AML-193 (cell line): ENCODE measurements around the gene CFAP44.
"Not testable (repeated sequence)": the region's sequence is repeated elsewhere in the genome, so short reads cannot be mapped to it uniquely, and the experiment has no call there.

Source experiments
- DNase-seq, 2 experiments: peaks; one replicate each; lab custom pipeline; 2025; lab: John Stamatoyannopoulos, UW

Gene CFAP44

DNA sequence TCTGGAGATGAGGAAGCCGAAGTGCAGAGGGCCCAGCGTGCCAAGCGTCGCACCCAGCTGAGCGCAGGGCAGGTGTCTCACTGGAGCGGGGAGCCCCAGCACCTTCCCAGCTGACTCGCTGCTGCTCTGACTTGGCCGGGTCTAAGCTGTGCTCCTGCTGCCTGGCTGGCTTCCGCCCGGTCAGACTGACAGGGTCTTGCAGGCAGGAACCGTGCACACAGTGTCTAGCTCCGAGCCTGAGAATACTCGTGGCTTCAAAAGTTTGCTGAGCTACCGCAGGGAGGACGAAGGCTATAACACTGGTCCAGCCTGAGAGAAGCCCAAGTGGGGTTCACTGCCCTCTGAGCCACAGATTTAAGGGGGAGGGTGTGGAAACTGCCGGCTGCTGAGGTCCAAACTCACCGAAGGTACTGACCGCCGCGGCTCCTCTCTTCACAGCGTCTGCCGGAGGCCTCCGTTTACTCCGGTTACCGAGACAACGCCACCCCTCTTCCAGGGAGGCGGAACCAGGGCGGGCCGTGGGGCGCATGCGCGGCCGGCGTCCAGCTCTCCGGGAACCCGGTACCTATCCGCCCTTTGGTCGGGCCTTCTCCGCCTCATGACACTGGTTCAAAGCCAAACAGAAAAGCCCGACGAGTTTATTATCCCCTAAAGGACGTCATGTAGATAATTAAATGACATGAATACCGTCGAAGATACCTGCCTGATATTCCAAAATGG is at the start of gene CFAP44:
Gene CFAP44 (minus strand): TSS at position 443 of the 720 bp plus-strand sequence. CDS start 7,829 bp downstream, outside the sequence.
- DNase-seq, result no peak

- no peak for DNase-seq
These were observed 43.9 kb upstream of the CFAP44 start for GRCh38 chr3:113485161-113485609.

- DNase-seq, result no peak
These were observed 27.2 kb upstream of the CFAP44 start for GRCh38 chr3:113468539-113468938.

DNA sequence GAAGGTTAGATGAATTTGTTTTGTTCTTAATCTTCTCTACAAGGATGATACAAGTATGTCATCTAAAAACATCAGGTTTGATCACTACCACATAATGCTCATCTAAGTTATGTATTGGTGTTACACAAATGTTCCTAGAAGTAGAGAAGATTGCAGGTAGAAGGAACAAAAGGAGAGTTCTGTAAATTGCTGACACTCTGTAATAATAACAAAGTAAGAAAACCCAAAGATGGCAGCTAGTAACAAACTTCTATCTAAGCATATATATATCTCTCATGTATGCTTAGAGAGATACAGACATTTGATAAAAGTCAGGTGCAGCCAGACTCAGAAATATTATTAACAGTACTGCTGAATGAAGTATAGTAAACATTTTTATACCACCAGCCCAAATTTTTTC is 20.2 kb upstream of the CFAP44 start:
- DNase-seq, result no peak

DNA sequence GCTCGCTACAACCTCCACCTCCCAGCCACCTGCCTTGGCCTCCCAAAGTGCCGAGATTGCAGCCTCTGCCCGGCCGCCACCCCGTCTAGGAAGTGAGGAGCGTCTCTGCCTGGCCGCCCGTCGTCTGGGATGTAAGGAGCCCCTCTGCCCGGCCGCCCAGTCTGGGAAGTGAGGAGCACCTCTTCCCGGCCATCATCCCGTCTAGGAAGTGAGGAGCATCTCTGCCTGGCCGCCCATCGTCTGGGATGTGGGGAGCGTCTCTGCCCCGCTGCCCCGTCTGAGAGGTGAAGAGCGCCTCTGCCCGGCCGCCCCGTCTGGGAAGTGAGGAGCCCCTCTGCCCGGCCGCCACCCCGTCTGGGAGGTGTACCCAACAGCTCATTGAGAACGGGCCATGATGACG is 17.3 kb upstream of the CFAP44 start:
- DNase-seq, result not testable (repeated sequence)

DNA sequence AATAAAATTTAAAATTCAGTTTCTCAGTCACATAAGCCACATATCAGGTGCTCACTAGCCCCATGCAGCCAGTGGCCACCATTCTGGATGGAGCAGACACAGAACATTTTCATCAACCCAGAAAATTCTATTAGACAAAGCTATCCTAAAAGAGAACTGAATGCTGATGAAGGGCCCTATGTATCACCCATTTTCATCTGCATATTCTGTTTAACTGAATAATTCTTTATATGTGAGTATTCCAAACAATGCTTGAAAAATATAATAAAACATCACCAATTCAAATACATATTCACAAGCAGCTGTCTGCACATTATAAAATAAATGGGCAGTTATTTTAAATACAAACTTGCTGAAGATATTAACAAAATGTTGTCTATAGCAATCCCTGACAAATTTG is 14.2 kb upstream of the CFAP44 start:
- no peak for DNase-seq

DNA sequence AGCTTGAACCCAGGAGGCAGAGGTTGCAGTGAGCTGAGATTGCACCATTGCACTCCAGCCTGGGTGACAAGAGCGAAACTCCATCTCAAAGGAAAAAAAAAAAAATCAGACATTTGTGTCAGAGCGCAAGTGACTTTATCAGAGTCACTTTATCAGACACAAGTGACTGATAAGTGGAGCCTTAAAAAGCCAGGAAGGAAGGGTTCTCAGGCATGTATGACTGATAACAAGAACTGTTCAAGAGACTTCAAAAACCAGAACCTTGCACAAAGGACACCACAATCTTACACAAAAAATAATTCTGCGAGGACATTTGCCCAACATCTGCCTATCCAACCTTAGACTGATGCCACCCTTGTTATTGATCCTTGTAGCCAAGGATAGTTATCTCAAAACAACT is 13.3 kb upstream of the CFAP44 start:
- no peak for DNase-seq

GRCh38 chr3:113454057-113454456 is 12.8 kb upstream of the CFAP44 start:
- DNase-seq, result no peak

GRCh38 chr3:113450911-113451310 is 9.6 kb upstream of the CFAP44 start:
- no peak for DNase-seq

DNA sequence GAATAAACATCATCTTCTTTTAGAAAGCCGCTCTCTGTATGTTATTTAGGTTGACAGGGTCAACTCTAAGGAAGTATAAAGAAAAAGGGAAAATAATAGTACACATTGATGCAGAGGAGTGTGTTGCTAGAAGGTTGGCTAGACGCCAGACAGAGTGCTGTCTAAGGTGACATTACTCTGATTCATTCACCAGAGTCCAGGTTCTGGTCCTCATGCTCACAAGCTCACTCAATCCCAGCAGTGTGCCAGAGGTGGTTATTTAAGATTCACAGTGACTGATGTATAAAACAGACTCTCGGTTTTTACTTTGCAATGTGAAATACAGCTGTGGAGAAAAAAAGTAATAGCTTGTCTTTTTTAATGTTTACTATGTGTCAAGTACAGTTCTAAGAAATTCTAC is 1.7 kb downstream of the CFAP44 start:
- no peak for DNase-seq

DNA sequence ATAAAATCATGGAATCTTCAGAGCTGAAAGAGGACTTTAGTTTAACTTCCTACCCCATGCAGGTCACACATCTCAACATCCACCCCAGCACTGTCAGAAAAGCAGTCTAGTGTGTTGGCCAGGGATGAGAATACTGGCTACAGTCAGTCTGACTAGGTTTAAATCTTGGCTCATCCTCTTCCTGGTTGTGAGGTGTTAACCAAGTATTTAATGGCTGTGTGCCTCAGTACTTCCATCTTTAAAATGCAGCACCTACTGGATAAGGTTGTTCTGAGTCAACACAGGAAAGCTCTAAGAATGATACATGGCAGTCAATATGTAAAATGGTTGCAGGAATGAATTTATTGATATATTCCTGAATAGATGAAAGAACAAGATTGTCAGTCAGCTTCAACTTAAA is 3.1 kb downstream of the CFAP44 start:
- DNase-seq, result no peak

GRCh38 chr3:113437411-113437810 is 3.9 kb downstream of the CFAP44 start:
- DNase-seq, result no peak

GRCh38 chr3:113436809-113437208 is 4.5 kb downstream of the CFAP44 start:
- no peak for DNase-seq

- no peak for DNase-seq
These were observed 9.5 kb downstream of the CFAP44 start for GRCh38 chr3:113431811-113432210.

DNA sequence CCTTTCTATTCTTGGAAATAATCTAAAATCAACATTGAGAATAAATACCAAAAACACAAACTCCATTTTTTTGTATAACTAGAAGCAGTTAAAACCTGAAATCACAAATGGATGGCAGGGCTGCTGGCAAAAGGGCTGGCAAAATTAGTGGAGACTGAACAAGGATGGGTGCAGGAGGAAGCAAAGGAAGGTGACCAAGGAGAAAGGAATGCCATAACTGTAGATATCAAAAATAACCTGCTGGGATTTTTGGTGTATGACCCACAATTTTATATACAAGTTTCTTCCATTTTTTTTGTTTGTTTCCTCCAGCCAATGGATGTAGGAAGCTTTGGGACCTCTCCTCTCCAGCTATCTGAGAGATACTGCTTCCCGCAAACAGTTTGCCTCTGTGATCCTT is 12.7 kb downstream of the CFAP44 start:
- no peak for DNase-seq

DNA sequence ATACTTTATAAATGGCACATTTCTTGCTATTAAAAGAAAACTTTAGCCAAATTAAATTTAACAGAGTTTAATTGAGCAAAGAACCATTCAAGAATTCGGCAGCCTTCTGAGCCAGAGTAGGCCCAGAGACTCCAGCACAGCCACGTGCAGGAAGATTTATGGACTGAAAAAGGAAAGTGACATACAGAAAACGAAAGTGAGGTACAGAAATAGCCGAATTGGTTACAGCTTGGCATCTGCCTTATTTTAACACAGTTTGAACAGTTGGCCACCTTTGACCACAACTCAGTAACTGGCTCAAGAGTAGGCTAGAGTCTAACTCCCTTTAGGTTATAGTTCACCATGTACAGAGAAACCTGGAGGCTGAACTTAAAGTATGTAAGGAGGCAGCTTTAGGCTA is 17.6 kb downstream of the CFAP44 start:
- no peak for DNase-seq

DNA sequence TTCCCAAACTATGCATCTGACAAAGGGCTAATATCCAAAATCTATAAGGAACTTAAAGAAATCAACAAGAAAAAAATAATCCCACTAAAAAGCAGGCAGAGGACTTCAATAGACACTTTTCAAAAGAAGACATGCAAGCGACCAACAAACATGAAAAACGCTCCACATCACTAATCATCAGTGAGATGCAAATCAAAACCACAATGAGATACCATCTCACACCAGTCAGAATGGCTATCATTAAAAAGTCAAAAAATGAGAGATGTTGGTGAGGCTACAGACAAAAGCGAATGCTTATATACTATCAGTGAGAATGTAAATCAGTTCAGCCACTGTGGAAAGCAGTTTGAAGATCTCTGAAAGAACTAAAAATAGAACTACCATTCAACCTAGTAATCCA is 20.2 kb downstream of the CFAP44 start:
- DNase-seq, result no peak

- DNase-seq, result no peak
These were observed 31.6 kb downstream of the CFAP44 start for GRCh38 chr3:113409676-113410075.

GRCh38 chr3:113405180-113405579 is 36.1 kb downstream of the CFAP44 start:
- no peak for DNase-seq

- no peak for DNase-seq
These were observed 36.7 kb downstream of the CFAP44 start for GRCh38 chr3:113404637-113405036.
